AG04449 (cell line): ENCODE data around the gene TMIGD1.

Experiments
- CTCF ChIA-PET: fragments of 350-600 bp; formaldehyde crosslinking; extraction: SDS; loops from one replicate; lab custom pipeline; 2021; ENCODE audit warnings: antibody characterized with exemption; lab: Yijun Ruan, JAX
- POLR2A ChIA-PET: fragments of 400-600, 350-600 bp; formaldehyde crosslinking; extraction: SDS; loops from one replicate; lab custom pipeline; 2020; ENCODE audit warnings: antibody characterized with exemption, inconsistent platforms; lab: Yijun Ruan, JAX
- DNase-seq: peaks from one replicate; pipeline ENCODE4 v3.0.0-alpha.2; 2010; ENCODE audit warnings: low read depth, low spot score
- H3K4me3 ChIP-seq: 2 replicates; pipeline ENCODE4 v1.5.1; 2011; ENCODE audit warnings: low read depth, mild to moderate bottlenecking, control low read depth, low read length
- TF ChIP-seq, protein P1 (sequence below): IDR thresholded peaks from one replicate; pipeline ENCODE4 v1.5.1; 2011; ENCODE audit warnings: mild to moderate bottlenecking, moderate library complexity, low read length, control low read depth, inconsistent platforms; ENCODE audit not compliant: insufficient read depth; ENCODE audit errors: missing control alignments

Gene TMIGD1

DNA sequence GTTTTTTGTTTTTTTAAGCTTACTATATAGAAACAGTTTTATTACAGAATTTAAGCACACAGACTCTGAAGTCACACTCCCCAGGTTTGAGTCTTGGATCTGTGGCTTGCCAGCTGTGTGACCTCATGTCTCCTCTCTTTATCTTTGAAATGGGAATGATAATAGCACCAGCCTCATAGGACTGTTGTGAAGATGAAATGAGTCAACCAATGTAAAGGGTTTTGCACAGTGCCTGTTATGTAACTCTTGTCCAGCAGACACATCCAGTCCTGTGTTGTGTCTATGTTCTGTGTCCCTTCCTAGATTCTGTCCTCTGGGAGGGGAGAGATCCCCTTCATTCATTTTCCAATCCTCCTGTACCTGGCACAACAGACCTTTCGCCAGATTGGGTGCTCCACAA, 41.8 kb upstream of the TMIGD1 start:
- H3K4me3 ChIP-seq, result no peak overlapping the region
- POLR2A ChIA-PET, result no interaction called here
- DNase-seq, result no peak
- TF ChIP-seq, protein P1, sequence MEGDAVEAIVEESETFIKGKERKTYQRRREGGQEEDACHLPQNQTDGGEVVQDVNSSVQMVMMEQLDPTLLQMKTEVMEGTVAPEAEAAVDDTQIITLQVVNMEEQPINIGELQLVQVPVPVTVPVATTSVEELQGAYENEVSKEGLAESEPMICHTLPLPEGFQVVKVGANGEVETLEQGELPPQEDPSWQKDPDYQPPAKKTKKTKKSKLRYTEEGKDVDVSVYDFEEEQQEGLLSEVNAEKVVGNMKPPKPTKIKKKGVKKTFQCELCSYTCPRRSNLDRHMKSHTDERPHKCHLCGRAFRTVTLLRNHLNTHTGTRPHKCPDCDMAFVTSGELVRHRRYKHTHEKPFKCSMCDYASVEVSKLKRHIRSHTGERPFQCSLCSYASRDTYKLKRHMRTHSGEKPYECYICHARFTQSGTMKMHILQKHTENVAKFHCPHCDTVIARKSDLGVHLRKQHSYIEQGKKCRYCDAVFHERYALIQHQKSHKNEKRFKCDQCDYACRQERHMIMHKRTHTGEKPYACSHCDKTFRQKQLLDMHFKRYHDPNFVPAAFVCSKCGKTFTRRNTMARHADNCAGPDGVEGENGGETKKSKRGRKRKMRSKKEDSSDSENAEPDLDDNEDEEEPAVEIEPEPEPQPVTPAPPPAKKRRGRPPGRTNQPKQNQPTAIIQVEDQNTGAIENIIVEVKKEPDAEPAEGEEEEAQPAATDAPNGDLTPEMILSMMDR, result no peak
- CTCF ChIA-PET, result no interaction called here

DNA sequence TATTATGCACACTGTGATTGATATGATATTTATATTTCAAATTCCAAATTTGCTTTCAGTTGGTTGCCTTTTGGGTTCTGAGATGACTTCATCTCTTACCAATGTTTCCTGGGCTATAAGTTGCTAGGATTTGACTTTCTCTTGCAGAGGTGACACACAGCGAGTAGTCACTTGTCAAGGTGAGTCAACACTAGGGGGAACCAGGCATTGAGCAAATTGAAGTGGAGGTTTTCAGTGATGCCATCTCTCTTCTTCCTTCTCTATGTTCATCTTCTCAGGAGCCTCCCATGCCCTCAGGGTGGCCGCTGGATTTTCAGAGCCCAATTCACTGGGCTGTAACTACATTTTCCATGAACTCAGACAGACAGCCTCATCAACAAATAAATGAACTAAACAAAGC, 38.9 kb upstream of the TMIGD1 start:
- ChIA-PET POLR2A (no interaction called here), CTCF (no interaction called here)
- TF ChIP-seq, protein P1, result no peak
- H3K4me3 ChIP-seq, result no peak overlapping the region
- no peak for DNase-seq

DNA sequence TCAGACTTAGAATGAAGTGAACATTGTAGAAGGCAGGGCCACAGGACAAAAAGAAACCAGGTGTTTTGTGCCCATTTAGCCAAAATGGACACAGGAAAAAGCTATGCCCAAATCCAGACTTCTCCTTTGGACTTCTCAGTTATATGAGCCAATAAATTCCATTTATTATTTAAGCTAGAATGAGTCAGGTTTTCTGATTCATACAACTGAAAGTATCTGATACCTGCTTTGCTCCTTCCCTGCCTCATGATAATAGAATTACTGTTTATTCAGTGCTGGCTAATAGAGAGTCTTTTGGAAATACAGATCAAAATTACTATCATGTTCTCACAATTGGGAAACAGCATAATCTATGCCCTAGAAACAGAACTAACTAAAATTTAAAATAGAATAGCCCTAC, 36.1 kb upstream of the TMIGD1 start:
- ChIA-PET CTCF (interaction anchor here (1.1 kb wide), 1 partner anchor 29 kb away, joined by 4 read pairs; no protein-coding TSS in a partner anchor), POLR2A (no interaction called here)
- no peak for DNase-seq

DNA sequence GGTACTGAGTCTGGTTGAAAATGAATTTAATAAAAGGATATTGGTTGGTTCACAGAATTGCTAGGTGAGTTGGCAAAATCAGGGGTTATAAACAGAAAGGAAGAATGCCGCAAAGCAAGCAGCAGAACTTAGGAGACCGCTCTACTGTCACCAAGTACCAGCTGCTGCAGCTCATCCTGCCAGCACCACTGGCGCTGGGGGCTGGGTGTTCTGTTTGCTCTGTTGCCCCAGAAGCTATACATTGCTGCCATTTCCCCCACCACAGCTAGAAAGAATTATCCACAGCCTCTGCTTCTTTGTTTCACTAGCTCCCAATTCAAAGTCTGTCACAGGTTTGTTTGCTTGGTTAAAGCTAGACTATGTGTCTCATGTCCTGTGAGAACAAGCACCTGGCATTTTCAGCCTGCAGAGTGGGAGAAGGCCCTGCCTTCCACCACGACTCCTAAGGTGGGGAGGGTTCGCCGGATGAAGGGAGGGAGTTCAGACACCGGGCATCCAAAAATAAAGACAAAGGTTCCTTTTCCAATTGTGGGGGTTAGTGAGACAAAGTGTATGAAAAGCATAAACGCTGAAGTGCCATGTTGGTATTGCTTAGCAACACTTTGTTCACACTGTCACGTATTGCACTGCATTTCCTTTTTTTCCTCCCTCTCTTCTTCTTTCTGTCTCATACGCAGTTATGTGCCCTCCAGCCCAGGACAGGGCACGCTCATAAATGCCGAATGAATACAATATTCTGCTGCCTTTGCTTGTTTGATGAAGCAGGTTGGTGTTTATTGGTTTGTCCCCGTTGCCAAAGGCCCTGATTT, 35.3 kb upstream of the TMIGD1 start:
- TF ChIP-seq, protein P1, result no peak
- ChIA-PET CTCF (no interaction called here), POLR2A (no interaction called here)
- H3K4me3 ChIP-seq, result no peak overlapping the region
- no peak for DNase-seq

More for the DNA sequence above, 36.1 kb upstream of the TMIGD1 start:
- H3K4me3 ChIP-seq, result no peak overlapping the region
- TF ChIP-seq, protein P1, result no peak

DNA sequence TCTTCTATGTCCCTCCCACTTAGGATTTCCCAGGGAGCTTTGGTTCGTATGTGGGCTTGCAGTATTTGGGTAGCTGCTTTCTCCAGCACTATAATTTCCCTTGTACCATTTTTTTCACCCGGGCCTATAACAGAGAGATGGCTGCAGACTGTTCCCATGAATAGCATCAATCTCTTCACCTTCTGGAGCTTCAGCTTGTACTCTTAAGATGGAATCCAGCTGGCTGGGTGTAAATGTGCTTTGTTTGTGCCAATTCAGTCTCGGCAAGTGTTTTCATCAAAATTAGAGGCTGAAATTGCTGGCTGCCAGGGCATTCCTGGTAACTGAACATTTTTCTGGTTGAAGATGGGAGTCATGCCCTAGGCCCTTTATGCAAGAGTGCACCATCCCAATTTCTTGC, 32.7 kb upstream of the TMIGD1 start:
- POLR2A ChIA-PET, result no interaction called here

DNA sequence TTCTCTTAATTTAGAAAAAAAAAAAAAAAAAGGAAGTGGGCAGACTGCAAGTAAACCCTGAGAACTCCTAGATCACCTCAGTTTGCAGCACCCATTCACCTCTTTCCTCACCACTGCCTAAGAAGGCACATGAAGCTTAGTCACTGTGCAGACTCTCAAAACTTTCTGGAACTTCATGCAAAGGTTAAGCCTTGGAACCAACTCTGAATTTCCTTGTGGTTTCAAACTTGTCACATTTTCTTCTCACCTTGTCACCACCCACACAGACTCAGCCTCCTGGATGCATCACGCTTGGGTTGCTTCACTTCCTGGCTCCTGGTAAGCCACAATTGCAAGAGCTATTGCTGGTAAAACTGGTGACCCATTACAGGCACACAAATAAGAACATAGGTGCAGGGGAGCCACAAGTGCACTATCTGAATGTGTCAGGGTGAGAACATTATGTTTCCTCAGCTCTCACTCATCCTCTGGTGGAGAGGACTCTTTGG, 29.9 kb upstream of the TMIGD1 start:
- DNase-seq, result no peak
- H3K4me3 ChIP-seq, result no peak overlapping the region
- TF ChIP-seq, protein P1, result no peak
- ChIA-PET POLR2A (no interaction called here), CTCF (interaction anchor here (0.8 kb wide), 1 partner anchor 24 kb away, joined by 4 read pairs; no protein-coding TSS in a partner anchor)

More for the DNA sequence above, 32.7 kb upstream of the TMIGD1 start:
- CTCF ChIA-PET, result interaction anchor here (1.3 to 1.9 kb wide), 3 partner anchors 32 to 262 kb away, joined by 4 to 5 read pairs (median 4); partner anchors contain the start of gene GOSR1
- H3K4me3 ChIP-seq, result no peak overlapping the region
- TF ChIP-seq, protein P1, result no peak
- DNase-seq, result no peak
